GM06990 (cell line): ENCODE results near the gene SORBS2.

Experiments used
- DNase-seq: peaks from one replicate; pipeline ENCODE4 v3.0.0-alpha.2; 2011; ENCODE audit not compliant: insufficient read length; ENCODE audit errors: extremely low read depth
- H3K27me3 ChIP-seq: replicated peaks from 2 replicates; pipeline ENCODE4 v1.6.0; 2011; ENCODE audit warnings: low read length; ENCODE audit not compliant: control insufficient read depth, insufficient read depth
- H3K36me3 ChIP-seq: 2 replicates; pipeline ENCODE4 v1.5.1; 2011; ENCODE audit warnings: low read length; ENCODE audit not compliant: control insufficient read depth, insufficient read depth
- H3K4me3 ChIP-seq: replicated peaks from 2 replicates; pipeline ENCODE4 v1.5.1; 2011; ENCODE audit warnings: low read depth, mild to moderate bottlenecking, control low read depth, low read length
- CTCF ChIP-seq: IDR thresholded peaks from 2 replicates; pipeline ENCODE4 v1.5.1; 2011; ENCODE audit warnings: low read length, control low read depth, mild to moderate bottlenecking, inconsistent platforms; ENCODE audit not compliant: insufficient read depth, poor library complexity, severe bottlenecking

The SORBS2 gene

DNA sequence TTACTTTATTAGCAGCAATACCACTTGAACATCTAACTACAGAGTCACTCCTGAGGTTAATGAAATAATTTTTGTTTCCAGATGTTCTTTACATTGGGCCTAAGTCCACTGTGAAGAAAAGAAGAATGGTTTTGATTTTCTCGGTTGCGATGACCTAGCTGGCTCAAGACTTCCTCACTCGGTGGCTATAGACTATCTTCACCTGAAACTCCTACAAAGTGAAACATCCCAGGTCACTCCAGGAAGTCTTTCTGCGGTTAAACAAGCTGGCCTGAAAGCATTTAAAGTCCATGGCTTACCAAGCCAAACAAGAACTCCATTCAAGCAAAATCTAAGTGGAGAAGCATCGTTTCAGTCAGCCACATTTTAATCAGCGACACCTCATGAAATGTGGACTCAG is 13.7 kb upstream of the SORBS2 start:
- no peak for TF ChIP-seq CTCF
- Histone ChIP-seq H3K36me3 (no peaks in the 10 kb centered on the region), H3K27me3 (no peaks in the 10 kb centered on the region), H3K4me3 (no peak overlapping the region)
- DNase-seq = no peak

GRCh38 chr4:185822791-185823190 is 10.8 kb upstream of the SORBS2 start:
- no peaks in the 10 kb centered on the region for H3K36me3 ChIP-seq
- DNase-seq = no peak
- TF ChIP-seq CTCF = no peak
- no peaks in the 10 kb centered on the region for H3K27me3 ChIP-seq
- H3K4me3 ChIP-seq = no peak overlapping the region

- no peaks in the 10 kb centered on the region for H3K36me3 ChIP-seq
- no peak overlapping the region for H3K4me3 ChIP-seq
- no peak for TF ChIP-seq CTCF
- no peaks in the 10 kb centered on the region for H3K27me3 ChIP-seq
- no peak for DNase-seq
Observed at GRCh38 chr4:185821029-185821419, 9.0 kb upstream of the SORBS2 start.

GRCh38 chr4:185820146-185821028 is 8.4 kb upstream of the SORBS2 start:
- no peak for DNase-seq
- Histone ChIP-seq H3K27me3 (no peaks in the 10 kb centered on the region), H3K36me3 (no peaks in the 10 kb centered on the region), H3K4me3 (no peak overlapping the region)
- TF ChIP-seq CTCF = no peak

DNA sequence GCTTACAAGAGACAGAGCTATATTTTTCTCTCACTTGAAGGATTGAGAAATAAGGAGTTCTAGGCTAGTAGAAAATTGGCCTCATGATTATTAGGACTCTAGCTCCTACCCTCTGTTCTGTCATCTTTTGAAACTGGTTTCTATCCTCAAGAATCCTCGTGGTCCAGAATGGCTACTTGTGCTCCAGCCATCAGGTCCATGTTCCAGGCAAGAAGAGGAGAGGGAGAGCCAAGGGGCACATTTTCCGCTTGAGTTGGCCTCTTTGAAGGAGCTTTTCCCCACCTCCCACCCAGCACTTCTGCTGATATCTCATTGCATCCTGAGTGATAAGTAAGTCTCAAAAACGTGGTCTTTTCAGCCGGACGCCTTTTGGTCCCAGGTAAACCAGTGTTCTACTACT is 7.2 kb upstream of the SORBS2 start:
- DNase-seq = no peak
- Histone ChIP-seq H3K36me3 (no peaks in the 10 kb centered on the region), H3K27me3 (no peaks in the 10 kb centered on the region), H3K4me3 (no peak overlapping the region)
- TF ChIP-seq CTCF = no peak
